Prostate gland (tissue), 2 donors: ENCODE results near the gene ADAM22. TPM values are rescaled to one million over a fixed set of nuclear protein-coding genes. Genes with fewer than 3 reads are reported as not detected.

Experiments used
- DNase-seq: peaks from one replicate; pipeline ENCODE4 v3.0.0-alpha.2; 2019; ENCODE audit warnings: low spot score
- H3K27ac ChIP-seq, 2 donors: fragments of 200-600 bp; sonication (generic); 2 replicates each; pipeline ENCODE4 v1.5.1; 2017 to 2019
- H3K27me3 ChIP-seq: fragments of 200-600 bp; sonication (generic); replicated peaks from 2 replicates; pipeline ENCODE4 v1.5.1; 2019; ENCODE audit not compliant: insufficient read depth
- H3K36me3 ChIP-seq, 2 donors: fragments of 200-600 bp; sonication (generic); 1 replicate in 1 of 2; 2 replicates in 1 of 2; pipeline versions ENCODE4 v1.5.1 to v1.8.1; 2017 to 2019
- H3K4me1 ChIP-seq: fragments of 200-600 bp; sonication (generic); replicated peaks from 2 replicates; pipeline ENCODE4 v1.5.1; 2019
- H3K4me3 ChIP-seq, 2 donors: fragments of 200-600 bp; sonication (generic); 2 replicates each; pipeline ENCODE4 v1.5.1; 2017 to 2019
- H3K9me3 ChIP-seq: fragments of 200-600 bp; sonication (generic); 2 replicates; pipeline ENCODE4 v1.5.1; 2017
- POLR2A ChIP-seq: fragments of 450-650 bp; IDR thresholded peaks from one replicate; pipeline ENCODE4 v1.6.1; 2016; ENCODE audit warnings: antibody characterized with exemption, mild to moderate bottlenecking
- POLR2AphosphoS5 ChIP-seq: sonication (generic); formaldehyde crosslinking; IDR thresholded peaks from one replicate; pipeline ENCODE4 v1.6.1; 2017; ENCODE audit warnings: antibody characterized with exemption
- WGBS: methylation state at CpG from one replicate; pipeline ENCODE4 v1.1.5; 2018; 5-methylcytosine and 5-hydroxymethylcytosine counted together
- intact Hi-C: fragments of 100-400 bp; cut with DNase I; formaldehyde crosslinking; loops from one replicate; pipeline ENCODE4 v1.14.2; 2022
- total RNA-seq, 2 donors: library from RNA; depleted of rRNA; stranded (reverse); fragments of >200 nt; gene quantifications; one replicate each; pipeline ENCODE4 v1.1.0, GENCODE V29; 2016
- TF ChIP-seq, protein P1 (sequence below), 4 experiments: fragments of 200-600 bp in 2 of 4; fragments of 450-650 bp in 2 of 4; sonication (generic) in 2 of 4; IDR thresholded peaks; 1 replicate in 3 of 4; 2 replicates in 1 of 4; pipeline ENCODE4 v1.5.1; 2016 to 2019; ENCODE audit warnings: antibody characterized with exemption in 4 of 4, mild to moderate bottlenecking in 2 of 4, moderate library complexity in 2 of 4

Gene ADAM22
- total RNA-seq, 2 donors from 2014 or later: 8.4 to 8.5 TPM

DNA sequence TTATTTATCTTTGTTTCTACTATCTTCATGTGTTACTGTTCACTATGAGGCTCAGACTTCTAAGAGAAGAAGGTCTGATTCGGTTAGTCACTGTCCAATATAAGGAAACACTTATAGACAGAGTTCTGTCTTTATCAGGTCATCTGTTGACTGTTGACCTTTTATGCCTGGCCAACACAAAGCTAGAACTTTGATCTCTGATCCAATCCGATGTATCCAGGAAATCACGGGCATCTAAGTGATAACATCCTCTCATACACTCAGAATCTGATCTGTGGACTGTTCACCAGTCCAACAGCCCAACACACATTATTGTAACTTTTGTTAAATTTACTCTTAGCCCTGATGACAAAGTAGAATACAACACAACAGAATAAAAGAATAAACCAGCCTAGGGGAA, 171.2 kb downstream of the ADAM22 start:
- H3K9me3 ChIP-seq: no peaks in the 10 kb centered on the region
- no peaks in the 10 kb centered on the region for H3K4me1 ChIP-seq
- WGBS: 90% methylated on average over 3 of the region's 3 CpGs
- no peak for DNase-seq
- intact Hi-C loops: loop anchor here (10.0 kb wide), 1 partner anchor 170 kb away; the partner anchor contains the start of gene ADAM22
- no peaks in the 10 kb centered on the region for H3K36me3 ChIP-seq
- H3K27ac ChIP-seq: no peak overlapping the region
- no peak overlapping the region for H3K4me3 ChIP-seq
- no peaks in the 10 kb centered on the region for H3K27me3 ChIP-seq
- TF ChIP-seq POLR2A: no peak
- TF ChIP-seq, protein P1, sequence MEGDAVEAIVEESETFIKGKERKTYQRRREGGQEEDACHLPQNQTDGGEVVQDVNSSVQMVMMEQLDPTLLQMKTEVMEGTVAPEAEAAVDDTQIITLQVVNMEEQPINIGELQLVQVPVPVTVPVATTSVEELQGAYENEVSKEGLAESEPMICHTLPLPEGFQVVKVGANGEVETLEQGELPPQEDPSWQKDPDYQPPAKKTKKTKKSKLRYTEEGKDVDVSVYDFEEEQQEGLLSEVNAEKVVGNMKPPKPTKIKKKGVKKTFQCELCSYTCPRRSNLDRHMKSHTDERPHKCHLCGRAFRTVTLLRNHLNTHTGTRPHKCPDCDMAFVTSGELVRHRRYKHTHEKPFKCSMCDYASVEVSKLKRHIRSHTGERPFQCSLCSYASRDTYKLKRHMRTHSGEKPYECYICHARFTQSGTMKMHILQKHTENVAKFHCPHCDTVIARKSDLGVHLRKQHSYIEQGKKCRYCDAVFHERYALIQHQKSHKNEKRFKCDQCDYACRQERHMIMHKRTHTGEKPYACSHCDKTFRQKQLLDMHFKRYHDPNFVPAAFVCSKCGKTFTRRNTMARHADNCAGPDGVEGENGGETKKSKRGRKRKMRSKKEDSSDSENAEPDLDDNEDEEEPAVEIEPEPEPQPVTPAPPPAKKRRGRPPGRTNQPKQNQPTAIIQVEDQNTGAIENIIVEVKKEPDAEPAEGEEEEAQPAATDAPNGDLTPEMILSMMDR (IDR thresholded peaks at IDR 0.05): no peak
- TF ChIP-seq POLR2AphosphoS5: no peak

DNA sequence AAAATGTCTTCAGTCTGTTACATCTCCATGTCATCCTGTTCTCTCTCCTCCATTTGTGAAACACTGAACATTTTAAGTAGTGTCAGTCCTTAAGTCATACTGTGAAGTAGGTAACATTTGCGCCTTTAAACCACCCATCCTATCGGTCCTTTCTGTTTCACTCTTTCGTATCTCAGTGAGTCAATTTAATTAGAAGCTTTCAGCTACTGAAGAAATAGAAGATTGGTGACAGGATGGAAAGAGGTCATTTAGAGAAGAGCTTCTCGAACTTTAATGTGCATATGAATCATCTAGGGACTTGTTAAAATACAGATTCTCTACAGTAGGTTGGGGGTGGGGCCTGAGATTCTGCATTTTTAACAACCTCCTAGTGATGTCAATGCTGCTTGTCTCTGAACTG, 172.4 kb downstream of the ADAM22 start:
- no peak overlapping the region for H3K27ac ChIP-seq
- H3K36me3 ChIP-seq: no peaks in the 10 kb centered on the region
- no peak for DNase-seq
- intact Hi-C loops: loop anchor here (10.0 kb wide), 1 partner anchor 172 kb away; the partner anchor contains the start of gene ADAM22
- H3K4me3 ChIP-seq: no peak overlapping the region
- no peaks in the 10 kb centered on the region for H3K4me1 ChIP-seq
- no peaks in the 10 kb centered on the region for H3K27me3 ChIP-seq
- TF ChIP-seq POLR2AphosphoS5: no peak
- TF ChIP-seq POLR2A: no peak
- TF ChIP-seq, protein P1 (IDR thresholded peaks at IDR 0.05): no peak
- 79% methylated on average over 4 of the region's 4 CpGs for WGBS
- no peaks in the 10 kb centered on the region for H3K9me3 ChIP-seq

- no peak overlapping the region for H3K27ac ChIP-seq
- 44% methylated on average over 3 of the region's 3 CpGs for WGBS
- no peak for TF ChIP-seq POLR2AphosphoS5
- TF ChIP-seq POLR2A: no peak
- TF ChIP-seq, protein P1 (IDR thresholded peaks at IDR 0.05): no peak
- no peak overlapping the region for H3K4me3 ChIP-seq
- H3K36me3 ChIP-seq: no peaks in the 10 kb centered on the region
- intact Hi-C loops: loop anchor here (10.0 kb wide), 3 partner anchors 175 to 315 kb away; partner anchors contain the start of genes ADAM22, DBF4 and SLC25A40
- H3K4me1 ChIP-seq: no peaks in the 10 kb centered on the region
- H3K9me3 ChIP-seq: no peaks in the 10 kb centered on the region
- no peak for DNase-seq
- H3K27me3 ChIP-seq: no peaks in the 10 kb centered on the region
Measured at GRCh38 chr7:88109612-88110011, 175.6 kb downstream of the ADAM22 start.

DNA sequence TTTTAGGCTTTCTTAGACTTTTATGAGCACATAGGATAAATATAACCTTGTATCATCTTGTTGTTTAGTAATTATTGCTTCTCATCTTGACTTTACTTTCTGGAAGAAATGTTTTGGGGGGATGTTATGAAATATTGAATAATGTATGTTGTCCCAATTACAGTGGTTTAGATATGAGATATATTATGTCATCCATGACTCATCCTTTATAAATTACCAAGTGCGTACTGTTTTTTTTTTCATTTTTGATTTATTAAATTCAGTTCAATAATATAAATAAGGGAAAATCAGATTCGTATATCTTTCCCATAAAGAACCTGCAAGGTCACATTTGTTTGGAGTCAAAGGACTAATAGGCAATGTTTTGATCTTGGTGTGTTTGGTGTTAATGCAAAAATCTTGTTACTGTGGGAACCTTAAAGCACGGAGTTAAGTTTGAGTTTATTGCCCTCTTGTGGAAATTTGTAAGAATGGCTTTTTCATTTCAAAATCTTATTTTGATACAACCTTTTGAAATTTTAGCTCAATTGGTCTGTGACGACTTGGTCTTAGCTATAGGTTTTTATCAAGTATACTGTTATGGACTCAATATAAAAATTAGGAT, 177.2 kb downstream of the ADAM22 start:
- Histone ChIP-seq H3K9me3 (no peaks in the 10 kb centered on the region), H3K27me3 (no peaks in the 10 kb centered on the region), H3K4me3 (no peak overlapping the region), H3K36me3 (no peaks in the 10 kb centered on the region), H3K27ac (peak overlapping the region in 1 of 2 donors; percentile 6), H3K4me1 (no peaks in the 10 kb centered on the region)
- WGBS: 22% methylated on average over 4 of the region's 4 CpGs
- TF ChIP-seq, protein P1 (IDR thresholded peaks at IDR 0.05): peak in 3 of 4 experiments; percentile 42 to 64 (median 59)
- TF ChIP-seq POLR2AphosphoS5: no peak
- intact Hi-C loops: loop anchor here (10.0 kb wide), 2 partner anchors 236 to 316 kb away; partner anchors contain the start of genes DBF4 and SLC25A40
- DNase-seq: no peak

DNA sequence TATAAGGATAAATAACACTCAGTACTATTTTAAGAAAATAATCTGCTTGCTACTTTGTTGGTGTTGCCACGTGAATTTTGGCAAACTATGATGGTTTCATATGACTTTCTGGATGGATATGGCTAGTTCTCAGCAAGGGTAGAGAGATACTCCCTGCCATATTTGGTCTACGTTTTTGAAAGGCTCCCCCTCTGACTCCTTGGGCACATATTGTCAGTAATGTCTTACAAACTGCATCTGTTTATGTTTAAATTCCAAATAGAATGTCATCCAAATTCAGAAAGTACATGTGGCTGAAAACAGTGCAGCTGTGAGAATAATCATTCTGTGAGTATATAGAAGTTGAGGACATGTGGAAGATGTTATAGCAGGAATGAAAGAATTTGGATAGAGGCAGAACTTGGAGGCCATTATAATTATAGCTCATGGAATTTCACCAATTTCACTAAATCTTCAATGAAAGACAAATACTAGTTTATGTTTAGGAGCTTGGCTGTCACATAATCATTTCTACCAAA, 178.0 kb downstream of the ADAM22 start:
- no peak overlapping the region for H3K27ac ChIP-seq
- no peaks in the 10 kb centered on the region for H3K9me3 ChIP-seq
- DNase-seq: no peak
- intact Hi-C loops: loop anchor here (10.0 kb wide), 2 partner anchors 237 to 317 kb away; partner anchors contain the start of genes DBF4 and SLC25A40
- H3K36me3 ChIP-seq: no peaks in the 10 kb centered on the region
- no peaks in the 10 kb centered on the region for H3K27me3 ChIP-seq
- WGBS: 44% methylated on average over 2 of the region's 2 CpGs
- H3K4me1 ChIP-seq: no peaks in the 10 kb centered on the region
- no peak overlapping the region for H3K4me3 ChIP-seq
- TF ChIP-seq, protein P1 (IDR thresholded peaks at IDR 0.05): no peak
- TF ChIP-seq POLR2AphosphoS5: peak; percentile 10
